Pancreas (tissue), 10 donors: ENCODE data around the gene LRMDA. TPM values are rescaled to one million over a fixed set of nuclear protein-coding genes. Genes with fewer than 3 reads are reported as not detected.

Source experiments
- ATAC-seq, 4 donors: fragments of 200-7000 bp; cut with Tn5 transposase; one replicate each; pipeline versions ENCODE4 v1.8.0 to v1.9.1; 2020; ENCODE audit warnings: mild to moderate bottlenecking in 4 of 4, moderate library complexity in 4 of 4
- DNase-seq, 6 donors: peaks; one replicate each; pipeline ENCODE4 v3.0.0-alpha.2; 2020
- FAIRE-seq: peaks from 2 replicates; lab custom pipeline; 2012; peaks lifted over from hg19 to GRCh38; lab: Jason Lieb, UNC
- H3K27ac ChIP-seq, 4 donors: fragments of 200-600 bp; sonication (generic); 1 replicate in 3 of 4; 2 replicates in 1 of 4; pipeline versions ENCODE4 v1.5.0 to v1.8.0; 2020
- H3K27me3 ChIP-seq, 4 donors: fragments of 200-600 bp; one replicate each; pipeline ENCODE4 v1.8.0; 2021
- H3K36me3 ChIP-seq, 3 donors: fragments of 200-600 bp; sonication (generic) in 1 of 3; one replicate each; pipeline versions ENCODE4 v1.5.0 to v1.8.0; 2020 to 2021
- H3K4me1 ChIP-seq, 3 donors: fragments of 200-600 bp; one replicate each; pipeline ENCODE4 v1.8.0; 2021
- H3K4me3 ChIP-seq, 4 donors: fragments of 200-600 bp; sonication (generic) in 2 of 4; one replicate each; pipeline versions ENCODE4 v1.5.0 to v1.8.0; 2020 to 2021
- H3K9me3 ChIP-seq, 4 donors: fragments of 200-600 bp; one replicate each; pipeline ENCODE4 v1.8.0; 2021
- WGBS, 2 donors: extraction: QIAGEN DNeasy Blood & Tissue Kit; methylation state at CpG; one replicate each; pipeline ENCODE4 v1.1.7; 2013; 5-methylcytosine and 5-hydroxymethylcytosine counted together
- intact Hi-C, 3 donors: fragments of 100-400 bp; cut with DNase I; formaldehyde crosslinking; loops; one replicate each; pipeline versions ENCODE4 v1.11.1 to v1.14.2; 2022
- polyA plus RNA-seq, 2 donors: library from polyadenylated mRNA; stranded (reverse); fragments of 200-250 nt; gene quantifications; one replicate each; pipeline ENCODE4 v1.2.3, GENCODE V29; 2013
- total RNA-seq, 6 donors: library from RNA; stranded (reverse); fragmentation: NEBNext Ultra II Directional in 4 of 6; extraction: Animal tissue kit (Norgen Biotek cat#: 25700) in 4 of 6; gene quantifications; one replicate each; pipeline versions ENCODE4 v1.2.1 to v1.2.4, GENCODE V29; 2021 to 2023
- TF ChIP-seq, protein P1 (sequence below), 4 donors: fragments of 200-600 bp; sonication (generic) in 3 of 4; IDR thresholded peaks; one replicate each; pipeline versions ENCODE4 v1.5.0 to v1.8.0; 2021; ENCODE audit warnings: antibody characterized with exemption in 4 of 4
- donor health status: healthy with polysubstance abuse.
- donor health status: DM: no; HTN: no; CAD: no; lungs with moderate emphysema.
- donor health status: DM: no; HTN: no; CAD: no.
- donor health status: control.
- donor health status: control.
- donor health status: Bipolar disorder and iron deficiency.
- donor health status: DM: yes; HTN: yes; CAD: no.
- donor health status: DM: no; HTN: no; CAD: no.
- donor health status: DM: no; HTN: no; CAD: no.
- donor health status: DM: yes; HTN: yes; CAD: no.

LRMDA gene
- total and polyA plus RNA-seq, 8 donors, result 4.6 to 21.2 (median 13.4) TPM

DNA sequence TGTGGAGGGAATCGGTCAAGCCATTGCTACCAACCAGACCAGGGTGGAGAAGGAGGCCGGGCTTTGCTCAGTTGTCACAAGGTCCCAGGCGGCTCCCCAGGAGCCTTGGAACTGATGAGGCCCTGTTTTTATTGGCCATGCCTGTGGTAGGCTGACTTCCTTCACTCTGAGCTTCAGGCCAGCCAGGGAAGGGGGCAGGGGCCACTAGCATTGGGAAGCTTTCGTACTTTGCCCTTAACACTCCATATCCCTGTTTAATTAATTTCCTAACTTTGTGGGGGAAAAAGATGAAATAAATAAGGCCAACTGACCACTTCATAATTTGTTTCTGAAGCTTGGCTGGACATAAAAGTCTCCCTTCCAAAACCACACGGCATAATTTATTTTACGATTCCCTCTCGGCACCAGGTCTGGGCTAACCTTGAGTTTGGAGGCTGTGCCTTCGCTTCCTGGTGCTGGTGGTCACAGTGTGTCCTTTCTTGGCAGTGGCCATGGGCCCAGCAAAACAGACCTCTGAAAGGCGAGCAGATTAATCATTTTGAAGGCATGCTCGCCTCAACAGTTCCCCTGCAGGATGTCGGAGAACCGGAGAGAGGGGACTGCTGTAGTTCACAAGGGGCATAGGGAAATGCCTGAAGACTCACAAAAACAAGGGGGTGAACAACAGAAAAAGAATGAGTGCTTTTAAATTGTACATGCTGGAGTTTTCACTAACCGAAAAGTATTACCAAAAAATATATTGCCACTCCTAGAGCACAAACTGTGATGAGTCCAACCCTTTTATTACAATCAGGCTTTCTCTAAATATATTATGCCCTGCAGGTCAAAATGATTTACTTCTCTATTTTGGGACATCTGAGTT, 966.0 kb downstream of the LRMDA start:
- Histone ChIP-seq H3K36me3 (no peaks in the 10 kb centered on the region), H3K4me1 (peaks cover 5 to 10% (median 6%) of the 10 kb centered on the region in 3 donors), H3K4me3 (no peak overlapping the region), H3K9me3 (no peaks in the 10 kb centered on the region), H3K27me3 (no peaks in the 10 kb centered on the region), H3K27ac (peak overlapping the region in 2 of 4 donors; percentile 25 to 53)
- 84 to 86% methylated on average over 13 of the region's 13 CpGs for WGBS, 2 donors
- peak in 3 of 4 donors; percentile 28 to 72 (median 51) for ATAC-seq
- TF ChIP-seq, protein P1, sequence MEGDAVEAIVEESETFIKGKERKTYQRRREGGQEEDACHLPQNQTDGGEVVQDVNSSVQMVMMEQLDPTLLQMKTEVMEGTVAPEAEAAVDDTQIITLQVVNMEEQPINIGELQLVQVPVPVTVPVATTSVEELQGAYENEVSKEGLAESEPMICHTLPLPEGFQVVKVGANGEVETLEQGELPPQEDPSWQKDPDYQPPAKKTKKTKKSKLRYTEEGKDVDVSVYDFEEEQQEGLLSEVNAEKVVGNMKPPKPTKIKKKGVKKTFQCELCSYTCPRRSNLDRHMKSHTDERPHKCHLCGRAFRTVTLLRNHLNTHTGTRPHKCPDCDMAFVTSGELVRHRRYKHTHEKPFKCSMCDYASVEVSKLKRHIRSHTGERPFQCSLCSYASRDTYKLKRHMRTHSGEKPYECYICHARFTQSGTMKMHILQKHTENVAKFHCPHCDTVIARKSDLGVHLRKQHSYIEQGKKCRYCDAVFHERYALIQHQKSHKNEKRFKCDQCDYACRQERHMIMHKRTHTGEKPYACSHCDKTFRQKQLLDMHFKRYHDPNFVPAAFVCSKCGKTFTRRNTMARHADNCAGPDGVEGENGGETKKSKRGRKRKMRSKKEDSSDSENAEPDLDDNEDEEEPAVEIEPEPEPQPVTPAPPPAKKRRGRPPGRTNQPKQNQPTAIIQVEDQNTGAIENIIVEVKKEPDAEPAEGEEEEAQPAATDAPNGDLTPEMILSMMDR (IDR thresholded peaks at IDR 0.05), result no peak
- no peak for FAIRE-seq
- DNase-seq, result peak in 2 of 6 donors; percentile 14 to 16
- intact Hi-C loops, result no loop called here

DNA sequence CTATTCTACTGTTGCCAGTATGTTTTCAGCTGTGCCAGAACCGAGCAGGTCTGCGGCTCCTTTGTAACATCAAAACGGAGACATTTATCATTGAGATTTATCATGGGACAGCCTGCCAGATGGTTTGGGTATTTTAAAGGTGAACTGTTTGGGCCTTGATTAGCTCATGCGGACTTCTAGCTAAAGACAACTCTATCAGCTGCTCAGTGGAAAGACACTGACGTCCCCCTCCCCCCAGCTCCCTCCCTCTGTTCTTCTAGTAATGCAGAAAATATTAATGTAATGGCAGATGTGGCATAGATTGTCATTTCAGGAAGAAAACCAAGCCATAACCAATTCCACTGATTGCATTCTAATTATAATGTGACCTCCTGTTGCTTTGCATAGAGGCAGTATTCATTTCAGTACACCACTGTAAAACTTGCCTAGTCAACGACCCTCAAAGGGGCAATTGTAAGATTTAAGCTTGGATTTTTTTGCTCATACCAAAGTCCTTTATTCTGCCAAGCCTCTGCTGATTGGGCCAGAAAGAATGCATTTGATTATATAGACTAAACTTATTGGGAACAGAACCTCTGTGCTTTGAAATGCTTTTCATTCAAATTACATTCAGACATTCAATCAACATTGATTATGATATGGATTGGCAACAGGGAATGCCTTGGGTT, 966.8 kb downstream of the LRMDA start:
- ATAC-seq, result peak in 1 of 4 donors; percentile 40
- H3K27ac ChIP-seq, result no peak overlapping the region
- intact Hi-C loops, result no loop called here
- TF ChIP-seq, protein P1 (IDR thresholded peaks at IDR 0.05), result no peak
- WGBS, 2 donors, result 62 to 67% methylated on average over 6 of the region's 6 CpGs
- no peaks in the 10 kb centered on the region for H3K9me3 ChIP-seq
- no peak for DNase-seq
- H3K4me1 ChIP-seq, result peaks cover 5 to 10% (median 6%) of the 10 kb centered on the region in 3 donors
- no peaks in the 10 kb centered on the region for H3K27me3 ChIP-seq
- no peaks in the 10 kb centered on the region for H3K36me3 ChIP-seq
- peak; percentile 32 for FAIRE-seq
- H3K4me3 ChIP-seq, result no peak overlapping the region

DNA sequence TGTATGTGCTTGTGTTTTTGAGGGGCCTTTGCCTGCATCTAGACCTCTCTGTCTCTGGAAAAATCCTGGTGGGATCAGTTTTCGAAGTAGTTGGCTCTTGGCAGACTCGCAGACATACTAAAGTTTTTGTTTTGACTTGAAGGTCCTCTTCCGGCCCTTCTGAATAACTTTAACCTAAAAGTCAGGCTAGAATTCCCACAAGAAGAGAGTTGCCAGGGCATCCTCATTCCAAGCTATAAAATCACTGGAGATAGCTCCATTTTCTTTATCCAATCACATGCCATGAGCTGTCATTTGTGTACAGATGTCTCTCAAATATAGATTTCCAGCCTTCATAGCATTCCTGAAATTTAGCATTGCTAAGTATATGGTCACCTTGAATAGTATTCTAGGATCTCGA, 967.8 kb downstream of the LRMDA start:
- ATAC-seq (no peak), FAIRE-seq (no peak), DNase-seq (no peak)
- H3K4me1 ChIP-seq, result peaks cover 5 to 7% (median 6%) of the 10 kb centered on the region in 3 donors
- no peak overlapping the region for H3K27ac ChIP-seq
- H3K9me3 ChIP-seq, result no peaks in the 10 kb centered on the region
- no peak overlapping the region for H3K4me3 ChIP-seq
- intact Hi-C loops, result no loop called here
- no peaks in the 10 kb centered on the region for H3K36me3 ChIP-seq
- WGBS, 2 donors, result 92 to 94% methylated on average over 4 of the region's 4 CpGs
- TF ChIP-seq, protein P1 (IDR thresholded peaks at IDR 0.05), result no peak
- no peaks in the 10 kb centered on the region for H3K27me3 ChIP-seq

DNA sequence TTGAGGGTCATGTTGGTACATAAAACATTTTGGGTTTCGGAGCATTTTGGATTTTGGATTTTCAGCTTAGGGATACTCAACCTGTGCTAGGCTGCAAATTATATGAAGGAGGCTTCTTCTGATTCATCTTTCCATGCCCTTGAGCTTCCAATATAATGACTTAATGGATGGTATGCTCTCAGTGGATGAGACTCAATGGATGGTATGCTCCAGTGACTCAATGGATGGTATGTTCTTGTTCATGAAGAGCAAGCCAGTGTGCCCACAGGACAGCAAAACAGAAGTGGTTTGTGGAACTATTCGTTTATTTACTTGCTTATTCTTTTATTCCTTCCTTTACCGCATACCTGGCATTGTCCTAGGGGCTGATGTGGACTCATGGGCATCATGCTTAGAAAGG, 969.6 kb downstream of the LRMDA start:
- FAIRE-seq, result no peak
- Histone ChIP-seq H3K27me3 (no peaks in the 10 kb centered on the region), H3K9me3 (no peaks in the 10 kb centered on the region), H3K27ac (no peak overlapping the region), H3K4me3 (no peak overlapping the region), H3K36me3 (no peaks in the 10 kb centered on the region), H3K4me1 (no peaks in the 10 kb centered on the region)
- DNase-seq, result no peak
- intact Hi-C loops, result no loop called here
- no peak for ATAC-seq
- TF ChIP-seq, protein P1 (IDR thresholded peaks at IDR 0.05), result no peak
- WGBS, 2 donors, result 81 to 88% methylated on average over 3 of the region's 3 CpGs
